Measurements from ENCODE around the gene TIMM10B. TPM values are rescaled to one million over a fixed set of nuclear protein-coding genes. Genes with fewer than 3 reads are reported as not detected.

Gene TIMM10B
- total and polyA plus RNA-seq, 2 of the 4 experiments (the other 2 are of a cell fraction) = 24.7 to 27.1 TPM

- Histone ChIP-seq H3K27ac (ENCODE audit: insufficient read depth, low read length) (peak within 1 kb of the TSS; percentile 87), H2BK5ac (ENCODE audit: low read depth, low read length, poor library complexity, severe bottlenecking) (peak within 1 kb of the TSS; percentile 74), H3K23ac (ENCODE audit: low read depth, low read length) (peak within 1 kb of the TSS; percentile 87), H3K4me2 (ENCODE audit: low read depth, low read length) (peak within 1 kb of the TSS; percentile 92), H3K36me3 (ENCODE audit: control insufficient read depth, insufficient read depth, low read length) (peaks cover 23% of the 10 kb centered on the region), H4K5ac (ENCODE audit: low read depth, low read length) (peak within 1 kb of the TSS; percentile 82), H4K91ac (ENCODE audit: insufficient read depth, low read depth, low read length) (peak within 1 kb of the TSS; percentile 75), H2BK20ac (ENCODE audit: low read depth, low read length) (no peak within 1 kb of the TSS), H4K8ac (ENCODE audit: low read depth in 2 of 2, low read length in 2 of 2) (peak within 1 kb of the TSS; percentile 74 to 87), H4K20me1 (ENCODE audit: insufficient read depth, low read length) (0 out of 2 replicates have a peak, but pooled peaks cover 2% of the 10 kb centered on the region), H3K4me3 (ENCODE audit: insufficient read depth, low read depth, low read length) (peak within 1 kb of the TSS; percentile 99), H3K56ac (ENCODE audit: extremely low read depth, insufficient read depth, low read length) (peak within 1 kb of the TSS; percentile 78; the same call in 1 of the 2 replicates), H2BK120ac (ENCODE audit: low read depth, low read length) (peak within 1 kb of the TSS; percentile 77), H3K14ac (replicated peaks; ENCODE audit: low read depth, low read length) (peak within 1 kb of the TSS; percentile 95), H3K9me1 (ENCODE audit: insufficient read depth, low read length) (peaks cover 17% of the 10 kb centered on the region), H2AK5ac (ENCODE audit: low read depth, low read length) (peak within 1 kb of the TSS; percentile 69), H3K18ac (ENCODE audit: low read depth, low read length) (peak within 1 kb of the TSS; percentile 53), H2AK9ac (replicated peaks; ENCODE audit: low read depth, low read length, poor library complexity) (peak within 1 kb of the TSS; percentile 97), H2BK15ac (ENCODE audit: low read depth, low read length) (0 out of 3 replicates have a peak within 1 kb of the TSS, but pooled peaks have one; percentile 7), H3K4ac (ENCODE audit: low read depth, low read length) (peak within 1 kb of the TSS; percentile 74), H2AFZ (replicated peaks; ENCODE audit: low read length, poor library complexity) (peak within 1 kb of the TSS; percentile 98), H3K9ac (ENCODE audit: low read depth, low read length) (peak within 1 kb of the TSS; percentile 82), H3K4me1 (ENCODE audit: control insufficient read depth, insufficient read depth, low read length) (peaks cover 6% of the 10 kb centered on the region), H3K27me3 (ENCODE audit: control insufficient read depth, insufficient read depth, low read length) (no peaks in the 10 kb centered on the region), H3K9me3 (ENCODE audit: control insufficient read depth, insufficient read depth, low read length) (no peaks in the 10 kb centered on the region), H3K79me1 (ENCODE audit: low read depth in 1 of 2, low read length in 2 of 2) (peaks cover 20 to 69% of the 10 kb centered on the region in 2 experiments)
- BruUV-seq (replicated peaks) = no TSS peak
- in situ Hi-C loops (cut with MboI; ENCODE audit: low sequenced_read_pairs) (no loop called here), dilution Hi-C loops (cut with HindIII; ENCODE audit: low sequenced_read_pairs, unreplicated experiment) (no loop called here), intact Hi-C loops (cut with micrococcal nuclease) (loop anchor here (1.0 kb wide), 2 partner anchors 139 to 151 kb away; partner anchors contain the start of gene TAF10)
- ATAC-seq (ENCODE audit: low read depth) (peak; percentile 90), DNase-seq (peak; percentile 80)
- WGBS, 2 experiments (ENCODE audit: extremely low coverage in 2 of 2, insufficient read length in 1 of 2) = 0% methylated on average over 13 of the region's 87 CpGs; no CpG with 5 or more reads in 1 of the 2 experiments
- ChIA-PET POLR2A (ENCODE audit: unreplicated experiment) (no interaction called here), CTCF (no interaction called here)
- TF ChIP-seq MAZ (IDR thresholded peaks at IDR 0.05; ENCODE audit: borderline replicate concordance, low read depth, low read length) (peak; percentile 51; the same call in 1 of the 2 replicates), ELK1 (IDR thresholded peaks at IDR 0.05; ENCODE audit: borderline replicate concordance, low read depth, low read length) (no peak), BHLHE40 (IDR thresholded peaks at IDR 0.05; ENCODE audit: low read depth, low read length) (peak; percentile 79), SMC3 (IDR thresholded peaks at IDR 0.05; ENCODE audit: low read depth, low read length) (peak; percentile 23; the same call in 1 of the 2 replicates), MAFK (IDR thresholded peaks at IDR 0.05; ENCODE audit: low read depth, low read length) (no peak), MXI1 (IDR thresholded peaks at IDR 0.05; ENCODE audit: borderline replicate concordance, low read depth, low read length) (peak; percentile 21; the same call in 1 of the 2 replicates), CEBPB (IDR thresholded peaks at IDR 0.05; ENCODE audit: low read depth, low read length) (no peak), CTCF (conservative IDR thresholded peaks at IDR 0.05; ENCODE audit: low read depth, low read length) (peak; percentile 47), POLR2A (IDR thresholded peaks at IDR 0.05; ENCODE audit: low read depth, low read length) (peak; percentile 81), RAD21 (IDR thresholded peaks at IDR 0.05; ENCODE audit: low read length) (peak; percentile 16; the same call in 1 of the 2 replicates), USF2 (IDR thresholded peaks at IDR 0.05; ENCODE audit: low read depth, low read length) (peak; percentile 70)
These were observed 7.6 kb upstream of the TIMM10B start, which contains the start of gene TRIM3 for GRCh38 chr11:6473451-6474412. TSS of gene TRIM3 (minus strand) at chr11:6473941. CDS start at chr11:6465695, 8,246 bp downstream.

Measured in IMR-90 (cell line).